KMS-11 (cell line): ENCODE results near the gene FKBP7.
A peak's percentile ranks its signal among the peaks of the same experiment; 100 is the strongest.

Experiments
- H2AFZ ChIP-seq: fragments of 200-600 bp; sonication (generic); 2 replicates; pipeline ENCODE4 v1.6.1; 2016; ENCODE audit warnings: antibody characterized with exemption, mixed run types, low read depth
- H3K27ac ChIP-seq: fragments of 200-600 bp; sonication (generic); 2 replicates; pipeline ENCODE4 v1.6.1; 2016; ENCODE audit warnings: mild to moderate bottlenecking, mixed run types
- H3K27me3 ChIP-seq: fragments of 200-600 bp; sonication (generic); 2 replicates; pipeline ENCODE4 v1.6.1; 2017; ENCODE audit warnings: mild to moderate bottlenecking, low read depth, mixed run types, moderate library complexity; ENCODE audit not compliant: insufficient read depth
- H3K36me3 ChIP-seq: fragments of 200-600 bp; sonication (generic); 2 replicates; pipeline ENCODE4 v1.6.1; 2017; ENCODE audit warnings: mild to moderate bottlenecking, mixed run types; ENCODE audit not compliant: insufficient read depth
- H3K4me1 ChIP-seq: fragments of 200-600 bp; sonication (generic); 2 replicates; pipeline ENCODE4 v1.6.1; 2016; ENCODE audit warnings: mild to moderate bottlenecking, low read depth, mixed run types; ENCODE audit not compliant: poor library complexity, severe bottlenecking
- H3K4me2 ChIP-seq: fragments of 200-600 bp; sonication (generic); 2 replicates; pipeline ENCODE4 v1.7.0; 2016; ENCODE audit warnings: mild to moderate bottlenecking, mixed run types
- H3K4me3 ChIP-seq: fragments of 200-600 bp; sonication (generic); IDR thresholded peaks from 2 replicates; pipeline ENCODE4 v1.6.1; 2017; ENCODE audit warnings: low read depth, low read length, mixed read lengths; ENCODE audit not compliant: insufficient read depth
- H3K79me2 ChIP-seq: fragments of 200-600 bp; sonication (generic); 2 replicates; pipeline ENCODE4 v1.6.1; 2016; ENCODE audit warnings: low read depth, mixed run types; ENCODE audit not compliant: insufficient read depth
- H3K9ac ChIP-seq: fragments of 200-600 bp; sonication (generic); 2 replicates; pipeline ENCODE4 v1.6.1; 2016; ENCODE audit warnings: mild to moderate bottlenecking, mixed run types
- H4K20me1 ChIP-seq: fragments of 200-600 bp; sonication (generic); 2 replicates; pipeline ENCODE4 v1.6.1; 2016; ENCODE audit warnings: mild to moderate bottlenecking, mixed run types; ENCODE audit not compliant: insufficient read depth
- CTCF ChIP-seq: fragments of 200-600 bp; sonication (generic); conservative IDR thresholded peaks from 2 replicates; pipeline ENCODE4 v1.6.1; 2017; ENCODE audit warnings: low read depth, mild to moderate bottlenecking, antibody characterized with exemption, low read length, moderate library complexity, mixed read lengths

FKBP7 gene

DNA sequence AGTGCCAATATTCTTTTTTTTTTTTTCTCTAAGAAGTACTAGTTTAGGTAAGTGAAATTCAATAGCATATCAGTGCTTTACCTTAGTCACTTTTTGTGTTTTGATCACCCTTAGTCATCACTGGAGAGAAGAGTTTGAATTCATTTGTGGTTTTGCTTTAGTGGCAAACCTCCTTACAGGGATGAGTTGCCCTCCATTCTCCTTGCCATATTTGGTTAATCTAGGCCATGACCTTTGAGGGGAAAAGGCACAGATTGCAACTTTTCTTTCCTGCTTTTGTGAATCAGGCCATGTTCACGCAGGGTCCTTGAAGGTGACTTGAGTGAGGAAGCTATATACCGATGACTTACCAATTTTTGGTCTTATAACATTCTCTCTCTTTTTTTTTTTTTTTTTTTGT lies 36.3 kb upstream of the FKBP7 start:
- peak overlapping the region; percentile 2; the same call in 1 of the 2 replicates for H3K27ac ChIP-seq

DNA sequence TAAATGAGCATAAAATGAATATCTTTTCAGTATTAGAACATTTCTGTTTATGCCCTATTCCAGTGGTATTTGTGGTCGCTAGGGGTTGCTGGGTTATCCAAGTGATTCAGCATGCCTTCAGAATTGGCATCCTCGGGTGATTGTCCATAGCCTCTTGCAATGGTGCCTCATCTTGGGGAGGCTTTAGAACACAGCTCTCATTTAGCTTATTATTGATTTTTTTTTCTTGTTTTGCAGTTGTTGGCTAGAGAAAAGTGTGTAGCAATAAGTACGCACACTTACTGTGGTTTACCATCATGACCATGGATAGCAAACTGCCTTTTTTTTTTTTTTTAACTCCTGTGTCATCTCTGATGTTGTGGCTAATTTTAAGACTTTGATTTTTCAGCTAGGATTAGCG lies 35.5 kb upstream of the FKBP7 start:
- TF ChIP-seq CTCF, result no peak
- H3K27me3 ChIP-seq, result no peaks in the 10 kb centered on the region
- H3K4me2 ChIP-seq, result peak overlapping the region; percentile 39
- peak overlapping the region; percentile 8 for H3K4me3 ChIP-seq
- no peak overlapping the region for H3K9ac ChIP-seq
- no peaks in the 10 kb centered on the region for H4K20me1 ChIP-seq
- H2AFZ ChIP-seq, result no peak overlapping the region
- peaks cover 39% of the 10 kb centered on the region for H3K4me1 ChIP-seq
- no peaks in the 10 kb centered on the region for H3K36me3 ChIP-seq
- H3K79me2 ChIP-seq, result no peaks in the 10 kb centered on the region
- H3K27ac ChIP-seq, result no peak overlapping the region

More for the DNA sequence above, 36.3 kb upstream of the FKBP7 start:
- Histone ChIP-seq H3K4me1 (peaks cover 39% of the 10 kb centered on the region), H3K9ac (no peak overlapping the region), H3K4me2 (peak overlapping the region; percentile 39), H3K27me3 (no peaks in the 10 kb centered on the region), H2AFZ (no peak overlapping the region), H3K4me3 (peak overlapping the region; percentile 35), H3K36me3 (no peaks in the 10 kb centered on the region), H4K20me1 (no peaks in the 10 kb centered on the region), H3K79me2 (no peaks in the 10 kb centered on the region)
- TF ChIP-seq CTCF, result no peak

DNA sequence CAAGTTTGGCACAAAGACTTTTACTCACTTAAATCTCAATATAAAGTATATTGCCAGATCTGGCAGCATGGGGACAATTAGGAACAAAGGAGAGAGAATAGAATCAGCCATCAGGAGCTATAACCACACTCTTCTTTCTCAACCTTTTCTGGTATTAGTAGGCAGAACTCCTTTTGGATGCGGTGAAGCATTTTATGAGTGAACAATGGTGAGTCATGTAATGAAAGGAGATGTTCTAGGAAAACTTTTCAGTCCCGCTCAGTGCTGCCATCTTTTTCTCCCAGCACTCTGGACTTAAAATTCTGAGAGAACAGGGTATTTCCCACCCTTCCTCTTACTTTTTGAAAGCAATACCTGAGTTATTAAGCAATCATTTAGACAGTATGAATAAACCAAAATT lies 34.1 kb upstream of the FKBP7 start:
- H3K36me3 ChIP-seq, result no peaks in the 10 kb centered on the region
- no peak overlapping the region for H2AFZ ChIP-seq

GRCh38 chr2:178510384-178510783 lies 32.0 kb upstream of the FKBP7 start:
- no peak overlapping the region for H2AFZ ChIP-seq
- H3K36me3 ChIP-seq, result no peaks in the 10 kb centered on the region
- no peak overlapping the region for H3K4me2 ChIP-seq
- no peak overlapping the region for H3K4me3 ChIP-seq
- H3K27ac ChIP-seq, result no peak overlapping the region
- H3K27me3 ChIP-seq, result no peaks in the 10 kb centered on the region
- TF ChIP-seq CTCF, result no peak
- H3K9ac ChIP-seq, result no peak overlapping the region
- H3K79me2 ChIP-seq, result no peaks in the 10 kb centered on the region
- H3K4me1 ChIP-seq, result peaks cover 30% of the 10 kb centered on the region
- no peaks in the 10 kb centered on the region for H4K20me1 ChIP-seq

More for the DNA sequence above, 34.1 kb upstream of the FKBP7 start:
- H3K79me2 ChIP-seq, result no peaks in the 10 kb centered on the region
- no peak overlapping the region for H3K27ac ChIP-seq
- H4K20me1 ChIP-seq, result no peaks in the 10 kb centered on the region
- no peaks in the 10 kb centered on the region for H3K27me3 ChIP-seq
- H3K9ac ChIP-seq, result no peak overlapping the region
- no peak overlapping the region for H3K4me2 ChIP-seq
- no peak for TF ChIP-seq CTCF
- H3K4me3 ChIP-seq, result no peak overlapping the region
- peaks cover 32% of the 10 kb centered on the region for H3K4me1 ChIP-seq
